K562 (cell line): ENCODE data around the gene CTIF. TPM values are rescaled to one million over a fixed set of nuclear protein-coding genes. Genes with fewer than 3 reads are reported as not detected.

Experiments
- ATAC-seq: fragments of 200-7000 bp; cut with Tn5 transposase; 3 replicates; pipeline ENCODE4 v1.9.1; 2020; ENCODE audit warnings: moderate library complexity
- BruUV-seq: library from RNA; stranded (reverse); fragments of 400-500 nt; replicated peaks from 2 replicates; lab custom pipeline; 2021; lab: Mats Ljungman, UMichigan
- CTCF ChIA-PET: fragments of 300-600 bp; formaldehyde crosslinking; extraction: SDS; loops from one replicate; lab custom pipeline; 2021; ENCODE audit warnings: low intra/inter-chr PET ratio; lab: Yijun Ruan, JAX
- POLR2A ChIA-PET: fragments of 300-600, 350-650 bp; sonication (Branson Sonifier 250); formaldehyde crosslinking; extraction: SDS; loops from one replicate; lab custom pipeline; 2021; ENCODE audit warnings: antibody characterized with exemption, inconsistent platforms; lab: Yijun Ruan, JAX
- DNase-seq, 4 experiments: peaks; one replicate each; pipeline versions ENCODE4 v3.0.0 to v3.0.0-alpha.2; 2011 to 2018; ENCODE audit warnings: low spot score in 3 of 4, mixed read lengths in 3 of 4; ENCODE audit errors: extremely low read depth in 1 of 4
- FAIRE-seq: peaks from 2 replicates; lab custom pipeline; 2011; peaks lifted over from hg19 to GRCh38; lab: Jason Lieb, UNC
- H2AFZ ChIP-seq: 2 replicates; pipeline ENCODE4 v1.6.0; 2011; ENCODE audit warnings: low read depth, low read length, control low read depth, inconsistent platforms
- H3K27ac ChIP-seq: fragments of 200-600 bp; 3 replicates; pipeline ENCODE4 v1.8.0; 2011; ENCODE audit warnings: low read depth, mild to moderate bottlenecking, control low read depth, inconsistent platforms, low read length, moderate library complexity, mixed read lengths; ENCODE audit errors: extremely low read depth
- H3K27me3 ChIP-seq, 2 experiments: fragments of 300-600 bp in 1 of 2; 2 replicates in 1 of 2; 3 replicates in 1 of 2; pipeline versions ENCODE4 v1.6.0 to v1.8.0; 2011; ENCODE audit warnings: inconsistent platforms in 2 of 2, low read length in 2 of 2, mild to moderate bottlenecking in 1 of 2, mixed read lengths in 1 of 2, moderate library complexity in 1 of 2; ENCODE audit not compliant: control insufficient read depth in 2 of 2, insufficient read depth in 2 of 2
- H3K36me3 ChIP-seq: fragments of 300-600 bp; 3 replicates; pipeline ENCODE4 v1.8.0; 2011; ENCODE audit warnings: mild to moderate bottlenecking, low read length, inconsistent platforms; ENCODE audit not compliant: control insufficient read depth, insufficient read depth
- H3K4me1 ChIP-seq, 2 experiments: fragments of 200-600 bp in 1 of 2; replicated peaks in 1 of 2; 2 replicates in 1 of 2; 3 replicates in 1 of 2; pipeline versions ENCODE4 v1.5.1 to v1.8.0; 2011; ENCODE audit warnings: inconsistent platforms in 2 of 2, low read length in 2 of 2, mild to moderate bottlenecking in 1 of 2, mixed read lengths in 1 of 2, moderate library complexity in 1 of 2; ENCODE audit not compliant: control insufficient read depth in 2 of 2, insufficient read depth in 2 of 2
- H3K4me2 ChIP-seq: 2 replicates; pipeline ENCODE4 v1.6.1; 2011; ENCODE audit warnings: low read length, control low read depth, inconsistent platforms, mixed read lengths; ENCODE audit not compliant: insufficient read depth
- H3K4me3 ChIP-seq: fragments of 200-600 bp; sonication (generic), shearing (Covaris generic); 2 replicates; pipeline ENCODE4 v1.5.1; 2016; ENCODE audit warnings: control low read depth, inconsistent platforms
- H3K79me2 ChIP-seq: fragments of 200-600 bp; 3 replicates; pipeline ENCODE4 v1.8.0; 2011; ENCODE audit warnings: low read length, inconsistent platforms; ENCODE audit not compliant: control insufficient read depth, insufficient read depth
- H3K9ac ChIP-seq, 2 experiments: 2 replicates each; pipeline versions ENCODE4 v1.6.0 to v1.6.1; 2011; ENCODE audit warnings: low read depth in 2 of 2, low read length in 2 of 2, control low read depth in 1 of 2, inconsistent platforms in 1 of 2, mild to moderate bottlenecking in 1 of 2, mixed read lengths in 1 of 2; ENCODE audit not compliant: insufficient read depth in 1 of 2
- H3K9me1 ChIP-seq: one replicate; pipeline ENCODE4 v1.6.0; 2011; ENCODE audit warnings: inconsistent platforms, mild to moderate bottlenecking, low read length, moderate library complexity; ENCODE audit not compliant: control insufficient read depth, insufficient read depth
- H3K9me3 ChIP-seq: replicated peaks from 2 replicates; pipeline ENCODE4 v1.5.1; 2011; ENCODE audit warnings: low read depth, low read length, inconsistent platforms; ENCODE audit not compliant: control insufficient read depth, insufficient read depth
- H4K20me1 ChIP-seq: replicated peaks from 2 replicates; pipeline ENCODE4 v1.6.1; 2011; ENCODE audit warnings: low read length, inconsistent platforms, mixed read lengths; ENCODE audit not compliant: control insufficient read depth, insufficient read depth
- ARID3B ChIP-seq: fragments of 250-450 bp; sonication (Bioruptor Pico); IDR thresholded peaks from 2 replicates; pipeline ENCODE4 v1.4.0; 2020; ENCODE audit warnings: borderline replicate concordance
- C11orf30 ChIP-seq: fragments of 450-650 bp; IDR thresholded peaks from 2 replicates; pipeline ENCODE4 v1.6.1; 2016; ENCODE audit warnings: low read depth, mild to moderate bottlenecking
- ELF4 ChIP-seq: fragments of 450-650 bp; formaldehyde crosslinking; IDR thresholded peaks from 2 replicates; pipeline ENCODE4 v1.4.0; 2022; ENCODE audit warnings: missing genetic modification characterization
- FOXM1 ChIP-seq, 2 experiments: fragments of 450-650 bp in 1 of 2; sonication (generic) in 1 of 2; formaldehyde crosslinking in 1 of 2; IDR thresholded peaks; 2 replicates each; pipeline versions ENCODE4 v1.6.1 to v1.9.0; 2017 to 2022; ENCODE audit warnings: low read depth in 2 of 2, mild to moderate bottlenecking in 2 of 2, missing genetic modification reagents in 1 of 2, moderate library complexity in 1 of 2
- HMG20A ChIP-seq: fragments of 450-650 bp; formaldehyde crosslinking; conservative IDR thresholded peaks from 2 replicates; pipeline ENCODE4 v1.4.0; 2020; ENCODE audit warnings: mild to moderate bottlenecking, mixed read lengths
- HMGN3 ChIP-seq: IDR thresholded peaks from 2 replicates; pipeline ENCODE4 v1.6.1; 2011; ENCODE audit warnings: borderline replicate concordance, low read depth, mild to moderate bottlenecking, mixed read lengths, low read length; ENCODE audit not compliant: insufficient read length; ENCODE audit errors: extremely low read depth
- JUND ChIP-seq, 2 experiments: IDR thresholded peaks; 2 replicates in 1 of 2; 3 replicates in 1 of 2; pipeline ENCODE4 v1.6.1; 2011; ENCODE audit warnings: borderline replicate concordance in 2 of 2, low read depth in 2 of 2, low read length in 2 of 2, improper control_type of control experiment in 1 of 2, missing biosample characterization in 1 of 2, missing genetic modification characterization in 1 of 2, missing genetic modification reagents in 1 of 2
- MAFK ChIP-seq: IDR thresholded peaks from 2 replicates; pipeline ENCODE4 v1.6.1; 2011; ENCODE audit warnings: low read length, improper control_type of control experiment
- NR0B1 ChIP-seq: fragments of 450-650 bp; IDR thresholded peaks from one replicate; pipeline ENCODE4 v1.6.1; 2018; ENCODE audit warnings: mild to moderate bottlenecking, moderate library complexity; ENCODE audit not compliant: partially characterized antibody
- NR2C1 ChIP-seq, 2 experiments: fragments of 450-650 bp; IDR thresholded peaks; 2 replicates each; pipeline ENCODE4 v1.6.1; 2017; ENCODE audit warnings: mild to moderate bottlenecking in 2 of 2, antibody characterized with exemption in 1 of 2, inconsistent platforms in 1 of 2, missing compliant biosample characterization in 1 of 2, missing genetic modification characterization in 1 of 2
- SMARCE1 ChIP-seq: fragments of 450-650 bp; IDR thresholded peaks from 2 replicates; pipeline ENCODE4 v1.7.1; 2016; ENCODE audit warnings: mild to moderate bottlenecking
- TAF9B ChIP-seq: fragments of 450-650 bp; IDR thresholded peaks from 2 replicates; pipeline ENCODE4 v1.6.1; 2018; ENCODE audit warnings: mild to moderate bottlenecking; ENCODE audit not compliant: partially characterized antibody
- ZBED1 ChIP-seq: IDR thresholded peaks from 2 replicates; pipeline ENCODE4 v1.6.1; 2014
- ZNF586 ChIP-seq: fragments of 450-650 bp; formaldehyde crosslinking; conservative IDR thresholded peaks from 2 replicates; pipeline ENCODE4 v1.4.0; 2020; ENCODE audit warnings: mild to moderate bottlenecking, moderate library complexity
- WGBS: fragments of 100-300 bp; shearing (Covaris generic); methylation state at CpG from one replicate; pipeline ENCODE4 v1.1.6; 2016; ENCODE audit warnings: low coverage, mixed read lengths; ENCODE audit not compliant: insufficient coverage; ENCODE audit errors: missing lambda C conversion rate; 5-methylcytosine and 5-hydroxymethylcytosine counted together
- in situ Hi-C: fragments of 300-500 bp; cut with MboI; formaldehyde crosslinking; loops from 4 replicates; pipeline ENCODE4 v1.15.0; 2018; ENCODE audit warnings: inconsistent platforms, mixed read lengths
- intact Hi-C: fragments of 100-400 bp; cut with micrococcal nuclease; formaldehyde crosslinking; loops from 2 replicates; pipeline ENCODE4 v1.14.2; 2022
- polyA plus RNA-seq, 8 experiments: library from polyadenylated mRNA; depleted of rRNA in 4 of 8; stranded (reverse) in 5 of 8; unstranded in 3 of 8; fragments of >200 nt; fragmentation: Nextera tagmentation in 2 of 8; fragmentation: Illumina TruSeq in 1 of 8; extraction: Ambion mirVana in 2 of 8; extraction: Trizol in 1 of 8; gene quantifications; 2 replicates each; pipeline versions ENCODE4 v1.2.1 to v1.2.3, GENCODE V29; 2011 to 2014; ENCODE audit warnings: inconsistent platforms in 1 of 8, missing spikeins in 1 of 8
- total RNA-seq, 7 experiments: library from RNA; depleted of rRNA in 6 of 7; stranded (reverse); fragments of >200 nt in 6 of 7; fragmentation: Illumina TruSeq in 2 of 7; extraction: Trizol in 2 of 7; gene quantifications; 2 replicates each; pipeline versions ENCODE4 v1.2.1 to v1.2.3, GENCODE V29; 2011 to 2021; ENCODE audit warnings: low replicate concordance in 1 of 7

CTIF gene
- total and polyA plus RNA-seq, 9 of the 15 experiments (the other 6 are each of a cell fraction or from before 2014, with no cell fraction given) = 0.17 to 11.5 (median 2.2) TPM

- no TSS peak for BruUV-seq
- Histone ChIP-seq H3K4me3 (no peak overlapping the region), H3K36me3 (no peaks in the 10 kb centered on the region), H3K27ac (no peak overlapping the region), H3K79me2 (no peaks in the 10 kb centered on the region), H3K27me3 (no peaks in the 10 kb centered on the region), H4K20me1 (no peaks in the 10 kb centered on the region), H3K9me1 (no peaks in the 10 kb centered on the region), H2AFZ (no peak overlapping the region), H3K9me3 (no peaks in the 10 kb centered on the region), H3K4me2 (no peak overlapping the region), H3K4me1 (peaks cover 0 to 3% of the 10 kb centered on the region in 2 experiments; a peak in 3 of 5 replicates), H3K9ac (no peak overlapping the region)
- intact Hi-C loops = no loop called here
- ChIA-PET CTCF (no interaction called here), POLR2A (no interaction called here)
- FAIRE-seq (no peak), ATAC-seq (no peak), DNase-seq (no peak)
- no peak for TF ChIP-seq C11orf30
- no peak for TF ChIP-seq JUND (IDR thresholded peaks at IDR 0.05; ENCODE audit: borderline replicate concordance, low read depth, low read length)
- TF ChIP-seq JUND (tag; IDR thresholded peaks at IDR 0.05; ENCODE audit: borderline replicate concordance, low read depth, low read length) = no peak
- TF ChIP-seq NR2C1 (IDR thresholded peaks at IDR 0.05) = no peak
- no peak for TF ChIP-seq NR2C1 (tag; IDR thresholded peaks at IDR 0.05)
- 48% methylated on average over 2 of the region's 2 CpGs for WGBS
- in situ Hi-C loops = no loop called here
These were observed 19.4 kb downstream of the CTIF start for GRCh38 chr18:48558248-48558647.

GRCh38 chr18:48560491-48560890 is 21.7 kb downstream of the CTIF start:
- Histone ChIP-seq H3K27ac (no peak overlapping the region), H3K9ac (no peak overlapping the region), H3K4me3 (no peak overlapping the region), H3K36me3 (no peaks in the 10 kb centered on the region), H2AFZ (no peak overlapping the region), H3K4me1 (peaks cover 0 to 3% of the 10 kb centered on the region in 2 experiments; a peak in 3 of 5 replicates), H3K9me3 (no peaks in the 10 kb centered on the region), H3K4me2 (no peak overlapping the region), H3K9me1 (no peaks in the 10 kb centered on the region), H3K79me2 (no peaks in the 10 kb centered on the region), H4K20me1 (no peaks in the 10 kb centered on the region), H3K27me3 (no peaks in the 10 kb centered on the region)
- ATAC-seq (no peak), DNase-seq (no peak), FAIRE-seq (no peak)
- CTCF ChIA-PET = no interaction called here
- POLR2A ChIA-PET = no interaction called here
- no TSS peak for BruUV-seq
- WGBS = 76% methylated on average over 7 of the region's 7 CpGs
- in situ Hi-C loops (no loop called here), intact Hi-C loops (no loop called here)
- TF ChIP-seq FOXM1 (IDR thresholded peaks at IDR 0.05; ENCODE audit: low read depth) = no peak
- no peak for TF ChIP-seq FOXM1 (CRISPR knock-in tag; IDR thresholded peaks at IDR 0.05; ENCODE audit: low read depth)
- TF ChIP-seq ZBED1 = no peak
- TF ChIP-seq ZNF586 (CRISPR knock-in tag) = no peak
- no peak for TF ChIP-seq TAF9B
- no peak for TF ChIP-seq ELF4 (CRISPR knock-in tag)
- TF ChIP-seq SMARCE1 = no peak
- no peak for TF ChIP-seq HMG20A (CRISPR knock-in tag)
- no peak for TF ChIP-seq HMGN3
- no peak for TF ChIP-seq ARID3B
- no peak for TF ChIP-seq MAFK
- TF ChIP-seq NR0B1 = no peak
